ENCODE results near the gene NUTM2E.
"Not testable (repeated sequence)": the region's sequence is repeated elsewhere in the genome, so short reads cannot be mapped to it uniquely, and the experiment has no call there.

DNA sequence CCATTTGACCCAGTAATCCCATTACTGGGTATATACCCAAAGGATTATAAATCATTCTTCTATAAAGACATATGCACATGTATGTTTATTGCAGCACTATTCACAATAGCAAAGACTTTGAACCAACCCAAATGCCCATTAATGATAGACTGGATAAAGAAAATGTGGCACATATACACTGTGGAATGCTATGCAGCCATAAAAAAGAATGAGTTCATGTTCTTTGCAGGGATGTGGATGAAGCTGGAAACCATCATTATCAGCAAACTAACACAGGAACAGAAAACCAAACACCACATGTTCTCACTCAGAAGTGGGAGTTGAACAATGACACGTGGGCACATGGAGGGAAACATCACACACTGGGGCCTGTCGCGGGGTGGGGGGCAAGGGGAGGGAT is 7.3 kb downstream of the NUTM2E start:
- TF ChIP-seq, protein P1, sequence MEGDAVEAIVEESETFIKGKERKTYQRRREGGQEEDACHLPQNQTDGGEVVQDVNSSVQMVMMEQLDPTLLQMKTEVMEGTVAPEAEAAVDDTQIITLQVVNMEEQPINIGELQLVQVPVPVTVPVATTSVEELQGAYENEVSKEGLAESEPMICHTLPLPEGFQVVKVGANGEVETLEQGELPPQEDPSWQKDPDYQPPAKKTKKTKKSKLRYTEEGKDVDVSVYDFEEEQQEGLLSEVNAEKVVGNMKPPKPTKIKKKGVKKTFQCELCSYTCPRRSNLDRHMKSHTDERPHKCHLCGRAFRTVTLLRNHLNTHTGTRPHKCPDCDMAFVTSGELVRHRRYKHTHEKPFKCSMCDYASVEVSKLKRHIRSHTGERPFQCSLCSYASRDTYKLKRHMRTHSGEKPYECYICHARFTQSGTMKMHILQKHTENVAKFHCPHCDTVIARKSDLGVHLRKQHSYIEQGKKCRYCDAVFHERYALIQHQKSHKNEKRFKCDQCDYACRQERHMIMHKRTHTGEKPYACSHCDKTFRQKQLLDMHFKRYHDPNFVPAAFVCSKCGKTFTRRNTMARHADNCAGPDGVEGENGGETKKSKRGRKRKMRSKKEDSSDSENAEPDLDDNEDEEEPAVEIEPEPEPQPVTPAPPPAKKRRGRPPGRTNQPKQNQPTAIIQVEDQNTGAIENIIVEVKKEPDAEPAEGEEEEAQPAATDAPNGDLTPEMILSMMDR (IDR thresholded peaks at IDR 0.05), result not testable (repeated sequence)
- not testable (repeated sequence) for TF ChIP-seq SP1 (CRISPR knock-in tag; conservative IDR thresholded peaks at IDR 0.05); ATF1 (CRISPR knock-in tag; IDR thresholded peaks at IDR 0.05); NFYB (CRISPR knock-in tag; conservative IDR thresholded peaks at IDR 0.05; ENCODE audit: low read depth)
